WTC11 (cell line): ENCODE data around the gene BCAP29. TPM values are rescaled to one million over a fixed set of nuclear protein-coding genes. Genes with fewer than 3 reads are reported as not detected.

Experiments used
- ATAC-seq: fragments of 200-7000 bp; cut with Tn5 transposase; 2 replicates; pipeline ENCODE4 v1.10.0; 2021; ENCODE audit warnings: mild to moderate bottlenecking, moderate library complexity
- CTCF ChIA-PET: fragments of 300-600 bp; sonication (Branson Sonifier 250); formaldehyde crosslinking; loops from one replicate; lab custom pipeline; 2021; ENCODE audit warnings: antibody characterized with exemption; lab: Charles Lee
- POLR2A ChIA-PET: fragments of 350-600 bp; sonication (Branson Sonifier 250); formaldehyde crosslinking; loops from one replicate; lab custom pipeline; 2021; ENCODE audit warnings: antibody characterized with exemption; lab: Charles Lee
- DNase-seq: peaks from one replicate; pipeline ENCODE4 v3.0.0; 2021; ENCODE audit warnings: low spot score
- H3K27ac Mint-ChIP-seq: 2 replicates; pipeline ENCODE4 v1.8.0; 2021; ENCODE audit warnings: mixed read lengths
- H3K27me3 Mint-ChIP-seq: 2 replicates; pipeline ENCODE4 v1.8.0; 2021; ENCODE audit warnings: low read depth, mild to moderate bottlenecking, moderate library complexity, mixed read lengths
- H3K36me3 Mint-ChIP-seq: 2 replicates; pipeline ENCODE4 v1.8.0; 2021; ENCODE audit warnings: mixed read lengths
- H3K4me1 Mint-ChIP-seq: 2 replicates; pipeline ENCODE4 v1.8.0; 2022; ENCODE audit warnings: mixed read lengths
- H3K4me3 Mint-ChIP-seq: 2 replicates; pipeline ENCODE4 v1.8.0; 2021; ENCODE audit warnings: mild to moderate bottlenecking, moderate library complexity, mixed read lengths
- H3K9me3 Mint-ChIP-seq: 2 replicates; pipeline ENCODE4 v1.8.0; 2021; ENCODE audit warnings: mixed read lengths
- CREB1 ChIP-seq: sonication (generic); formaldehyde crosslinking; IDR thresholded peaks from 2 replicates; pipeline ENCODE4 v1.8.0; 2023; ENCODE audit warnings: mild to moderate bottlenecking, missing genetic modification reagents
- FOXJ3 ChIP-seq: sonication (generic); formaldehyde crosslinking; IDR thresholded peaks from 2 replicates; pipeline ENCODE4 v1.9.0; 2021; ENCODE audit warnings: missing genetic modification reagents, mild to moderate bottlenecking, borderline replicate concordance
- FOXK1 ChIP-seq: sonication (generic); formaldehyde crosslinking; IDR thresholded peaks from 2 replicates; pipeline ENCODE4 v1.8.0; 2022; ENCODE audit warnings: mild to moderate bottlenecking, moderate library complexity, missing genetic modification reagents
- GABPB1 ChIP-seq: sonication (generic); formaldehyde crosslinking; IDR thresholded peaks from 2 replicates; pipeline ENCODE4 v1.8.1; 2023; ENCODE audit warnings: mild to moderate bottlenecking, missing genetic modification reagents
- HMGA2 ChIP-seq: fragments of 250-450 bp; sonication (Bioruptor Pico); IDR thresholded peaks from 2 replicates; pipeline ENCODE4 v1.4.0; 2021; ENCODE audit warnings: mild to moderate bottlenecking, moderate library complexity
- IRF2 ChIP-seq: sonication (generic); formaldehyde crosslinking; IDR thresholded peaks from 2 replicates; pipeline ENCODE4 v1.8.0; 2022; ENCODE audit warnings: low read depth, missing genetic modification reagents, borderline replicate concordance
- KAT7 ChIP-seq: sonication (generic); formaldehyde crosslinking; IDR thresholded peaks from 2 replicates; pipeline ENCODE4 v1.8.1; 2023; ENCODE audit warnings: missing genetic modification reagents, mild to moderate bottlenecking, borderline replicate concordance
- MYBL2 ChIP-seq: sonication (generic); formaldehyde crosslinking; IDR thresholded peaks from 2 replicates; pipeline ENCODE4 v1.8.1; 2023; ENCODE audit warnings: mild to moderate bottlenecking, moderate library complexity, missing genetic modification reagents
- NFATC4 ChIP-seq: fragments of 250-450 bp; sonication (Bioruptor Pico); IDR thresholded peaks from 2 replicates; pipeline ENCODE4 v1.9.0; 2021; ENCODE audit warnings: mild to moderate bottlenecking
- NR2C2 ChIP-seq: sonication (generic); formaldehyde crosslinking; IDR thresholded peaks from 2 replicates; pipeline ENCODE4 v1.8.0; 2022; ENCODE audit warnings: mild to moderate bottlenecking, missing genetic modification reagents
- RELA ChIP-seq: sonication (generic); formaldehyde crosslinking; IDR thresholded peaks from 2 replicates; pipeline ENCODE4 v1.8.1; 2022; ENCODE audit warnings: missing genetic modification reagents, mild to moderate bottlenecking, borderline replicate concordance
- RORB ChIP-seq: fragments of 250-450 bp; sonication (Bioruptor Pico); IDR thresholded peaks from 2 replicates; pipeline ENCODE4 v1.9.0; 2021; ENCODE audit warnings: mild to moderate bottlenecking
- SOX15 ChIP-seq: fragments of 250-450 bp; sonication (Bioruptor Pico); IDR thresholded peaks from 2 replicates; pipeline ENCODE4 v1.9.0; 2021; ENCODE audit warnings: mild to moderate bottlenecking
- ZNF121 ChIP-seq: sonication (generic); formaldehyde crosslinking; IDR thresholded peaks from 2 replicates; pipeline ENCODE4 v1.8.0; 2023; ENCODE audit warnings: missing genetic modification reagents
- ZNF219 ChIP-seq: sonication (generic); formaldehyde crosslinking; IDR thresholded peaks from 2 replicates; pipeline ENCODE4 v1.8.0; 2023; ENCODE audit warnings: missing genetic modification reagents, mild to moderate bottlenecking, borderline replicate concordance
- ZNF423 ChIP-seq: fragments of 250-450 bp; sonication (Bioruptor Pico); IDR thresholded peaks from 2 replicates; pipeline ENCODE4 v2.1.2; 2022; ENCODE audit warnings: mild to moderate bottlenecking, moderate library complexity
- ZNF671 ChIP-seq: fragments of 250-450 bp; sonication (Bioruptor Pico); IDR thresholded peaks from 2 replicates; pipeline ENCODE4 v1.8.0; 2021; ENCODE audit warnings: mild to moderate bottlenecking
- total RNA-seq: library from RNA; stranded (reverse); gene quantifications from 3 replicates; pipeline ENCODE4 v1.2.3, GENCODE V29; 2021
- TF ChIP-seq, protein P1 (sequence below): sonication (generic); formaldehyde crosslinking; IDR thresholded peaks from 2 replicates; pipeline ENCODE4 v1.8.0; 2023; ENCODE audit warnings: mild to moderate bottlenecking, missing genetic modification reagents
- TF ChIP-seq, protein P2 (sequence below): sonication (generic); formaldehyde crosslinking; IDR thresholded peaks from 2 replicates; pipeline ENCODE4 v1.8.1; 2022; ENCODE audit warnings: low read depth, mild to moderate bottlenecking, moderate library complexity, missing genetic modification reagents, borderline replicate concordance
- TF ChIP-seq, protein P3 (sequence below): sonication (generic); formaldehyde crosslinking; IDR thresholded peaks from 2 replicates; pipeline ENCODE4 v1.8.1; 2023; ENCODE audit warnings: mild to moderate bottlenecking, missing genetic modification reagents, moderate library complexity
- TF ChIP-seq, protein P4 (sequence below): sonication (generic); formaldehyde crosslinking; IDR thresholded peaks from 2 replicates; pipeline ENCODE4 v1.8.0; 2023; ENCODE audit warnings: missing genetic modification reagents, mild to moderate bottlenecking, borderline replicate concordance
- TF ChIP-seq, protein P5 (sequence below): sonication (generic); formaldehyde crosslinking; IDR thresholded peaks from 2 replicates; pipeline ENCODE4 v1.8.0; 2022; ENCODE audit warnings: mild to moderate bottlenecking, missing genetic modification reagents
- TF ChIP-seq, protein P6 (sequence below): sonication (generic); formaldehyde crosslinking; IDR thresholded peaks from 2 replicates; pipeline ENCODE4 v1.8.1; 2023; ENCODE audit warnings: mild to moderate bottlenecking, moderate library complexity, missing genetic modification reagents
- TF ChIP-seq, protein P7 (sequence below): fragments of 250-450 bp; sonication (Bioruptor Pico); IDR thresholded peaks from 2 replicates; pipeline ENCODE4 v1.8.0; 2021; ENCODE audit warnings: mild to moderate bottlenecking

BCAP29 gene
- total RNA-seq, 1 experiment from 2014 or later: 14.5 TPM

DNA sequence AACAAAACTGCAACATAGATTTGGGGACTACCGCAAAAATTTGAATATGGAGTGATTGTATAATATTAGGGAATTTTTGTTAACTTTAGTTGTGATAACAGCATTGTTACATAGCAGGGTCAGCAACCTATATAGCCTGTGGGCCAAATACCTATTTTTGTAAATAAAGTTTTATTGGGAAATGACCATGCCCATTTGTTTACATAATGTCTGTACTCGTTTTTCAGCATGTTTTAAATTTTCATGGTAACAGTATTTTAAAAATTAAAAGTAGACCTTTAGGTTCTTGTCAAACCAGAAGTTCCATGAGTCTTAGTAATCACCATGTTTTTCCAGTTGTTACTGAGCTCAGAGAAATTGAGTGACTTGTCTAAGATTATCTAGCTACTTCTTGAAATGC lies 4.7 kb downstream of the BCAP29 start:
- Mint-ChIP-seq H3K27me3 (no peaks in the 10 kb centered on the region), H3K4me1 (no peaks in the 10 kb centered on the region)
- no peak for DNase-seq
- TF ChIP-seq, protein P1, sequence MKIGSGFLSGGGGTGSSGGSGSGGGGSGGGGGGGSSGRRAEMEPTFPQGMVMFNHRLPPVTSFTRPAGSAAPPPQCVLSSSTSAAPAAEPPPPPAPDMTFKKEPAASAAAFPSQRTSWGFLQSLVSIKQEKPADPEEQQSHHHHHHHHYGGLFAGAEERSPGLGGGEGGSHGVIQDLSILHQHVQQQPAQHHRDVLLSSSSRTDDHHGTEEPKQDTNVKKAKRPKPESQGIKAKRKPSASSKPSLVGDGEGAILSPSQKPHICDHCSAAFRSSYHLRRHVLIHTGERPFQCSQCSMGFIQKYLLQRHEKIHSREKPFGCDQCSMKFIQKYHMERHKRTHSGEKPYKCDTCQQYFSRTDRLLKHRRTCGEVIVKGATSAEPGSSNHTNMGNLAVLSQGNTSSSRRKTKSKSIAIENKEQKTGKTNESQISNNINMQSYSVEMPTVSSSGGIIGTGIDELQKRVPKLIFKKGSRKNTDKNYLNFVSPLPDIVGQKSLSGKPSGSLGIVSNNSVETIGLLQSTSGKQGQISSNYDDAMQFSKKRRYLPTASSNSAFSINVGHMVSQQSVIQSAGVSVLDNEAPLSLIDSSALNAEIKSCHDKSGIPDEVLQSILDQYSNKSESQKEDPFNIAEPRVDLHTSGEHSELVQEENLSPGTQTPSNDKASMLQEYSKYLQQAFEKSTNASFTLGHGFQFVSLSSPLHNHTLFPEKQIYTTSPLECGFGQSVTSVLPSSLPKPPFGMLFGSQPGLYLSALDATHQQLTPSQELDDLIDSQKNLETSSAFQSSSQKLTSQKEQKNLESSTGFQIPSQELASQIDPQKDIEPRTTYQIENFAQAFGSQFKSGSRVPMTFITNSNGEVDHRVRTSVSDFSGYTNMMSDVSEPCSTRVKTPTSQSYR (CRISPR knock-in tag): no peak
- TF ChIP-seq NR2C2 (CRISPR knock-in tag): no peak
- TF ChIP-seq, protein P2, sequence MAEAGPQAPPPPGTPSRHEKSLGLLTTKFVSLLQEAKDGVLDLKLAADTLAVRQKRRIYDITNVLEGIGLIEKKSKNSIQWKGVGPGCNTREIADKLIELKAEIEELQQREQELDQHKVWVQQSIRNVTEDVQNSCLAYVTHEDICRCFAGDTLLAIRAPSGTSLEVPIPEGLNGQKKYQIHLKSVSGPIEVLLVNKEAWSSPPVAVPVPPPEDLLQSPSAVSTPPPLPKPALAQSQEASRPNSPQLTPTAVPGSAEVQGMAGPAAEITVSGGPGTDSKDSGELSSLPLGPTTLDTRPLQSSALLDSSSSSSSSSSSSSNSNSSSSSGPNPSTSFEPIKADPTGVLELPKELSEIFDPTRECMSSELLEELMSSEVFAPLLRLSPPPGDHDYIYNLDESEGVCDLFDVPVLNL (CRISPR knock-in tag): no peak
- TF ChIP-seq GABPB1: no peak
- TF ChIP-seq HMGA2 (CRISPR knock-in tag): no peak
- TF ChIP-seq ZNF671 (CRISPR knock-in tag): no peak
- TF ChIP-seq ZNF423: no peak
- no peak for TF ChIP-seq CREB1 (CRISPR knock-in tag)
- TF ChIP-seq, protein P3, sequence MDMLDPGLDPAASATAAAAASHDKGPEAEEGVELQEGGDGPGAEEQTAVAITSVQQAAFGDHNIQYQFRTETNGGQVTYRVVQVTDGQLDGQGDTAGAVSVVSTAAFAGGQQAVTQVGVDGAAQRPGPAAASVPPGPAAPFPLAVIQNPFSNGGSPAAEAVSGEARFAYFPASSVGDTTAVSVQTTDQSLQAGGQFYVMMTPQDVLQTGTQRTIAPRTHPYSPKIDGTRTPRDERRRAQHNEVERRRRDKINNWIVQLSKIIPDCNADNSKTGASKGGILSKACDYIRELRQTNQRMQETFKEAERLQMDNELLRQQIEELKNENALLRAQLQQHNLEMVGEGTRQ (CRISPR knock-in tag): no peak
- TF ChIP-seq KAT7: no peak
- no peak for TF ChIP-seq SOX15 (CRISPR knock-in tag)
- TF ChIP-seq ZNF219: no peak
- TF ChIP-seq ZNF121 (CRISPR knock-in tag): no peak
- no peak for TF ChIP-seq RELA (CRISPR knock-in tag)
- no peak for TF ChIP-seq MYBL2 (CRISPR knock-in tag)
- TF ChIP-seq, all 79 proteins: peak for 0
- H3K36me3 Mint-ChIP-seq: peaks cover 10% of the 10 kb centered on the region
- H3K27ac Mint-ChIP-seq: no peak overlapping the region
- H3K9me3 Mint-ChIP-seq: peaks cover 6% of the 10 kb centered on the region
- POLR2A ChIA-PET: no interaction called here
- ATAC-seq: no peak
- H3K4me3 Mint-ChIP-seq: no peak overlapping the region
- CTCF ChIA-PET: no interaction called here

DNA sequence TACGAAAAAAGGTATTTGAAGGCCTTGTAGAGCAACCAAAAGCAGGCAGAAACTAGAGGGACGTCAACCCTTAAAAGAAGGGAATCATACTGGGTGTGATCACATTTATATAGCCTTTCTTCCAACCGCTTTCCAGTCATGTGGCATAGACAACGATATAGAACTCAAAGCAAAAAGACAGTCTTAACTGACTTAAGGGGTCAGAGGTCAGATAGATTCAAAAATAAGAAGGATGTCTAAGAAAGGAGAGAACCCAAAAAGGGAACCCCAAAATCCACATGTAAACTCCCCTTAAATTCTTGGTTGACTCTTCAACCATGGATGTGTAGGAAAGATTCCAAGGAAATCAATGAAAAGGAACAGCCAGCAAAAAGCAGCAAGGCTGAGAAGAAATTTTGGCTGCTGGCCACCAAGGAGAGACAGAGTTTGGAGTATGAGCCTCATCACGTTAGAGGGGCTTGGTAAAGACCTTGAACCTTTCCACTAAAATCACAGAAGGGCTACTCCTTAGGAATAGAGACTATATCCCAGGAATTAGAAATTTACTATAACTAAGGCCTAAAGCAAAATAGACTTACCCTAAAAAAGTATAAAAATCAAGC lies 8.6 kb downstream of the BCAP29 start:
- no peak for DNase-seq
- H3K4me1 Mint-ChIP-seq: no peaks in the 10 kb centered on the region
- ATAC-seq: no peak
- peaks cover 6% of the 10 kb centered on the region for H3K9me3 Mint-ChIP-seq
- CTCF ChIA-PET: no interaction called here
- no peaks in the 10 kb centered on the region for H3K27me3 Mint-ChIP-seq
- H3K27ac Mint-ChIP-seq: no peak overlapping the region
- POLR2A ChIA-PET: no interaction called here
- no peak overlapping the region for H3K4me3 Mint-ChIP-seq
- peaks cover 10% of the 10 kb centered on the region for H3K36me3 Mint-ChIP-seq
- TF ChIP-seq RORB (CRISPR knock-in tag): no peak
- TF ChIP-seq, protein P4, sequence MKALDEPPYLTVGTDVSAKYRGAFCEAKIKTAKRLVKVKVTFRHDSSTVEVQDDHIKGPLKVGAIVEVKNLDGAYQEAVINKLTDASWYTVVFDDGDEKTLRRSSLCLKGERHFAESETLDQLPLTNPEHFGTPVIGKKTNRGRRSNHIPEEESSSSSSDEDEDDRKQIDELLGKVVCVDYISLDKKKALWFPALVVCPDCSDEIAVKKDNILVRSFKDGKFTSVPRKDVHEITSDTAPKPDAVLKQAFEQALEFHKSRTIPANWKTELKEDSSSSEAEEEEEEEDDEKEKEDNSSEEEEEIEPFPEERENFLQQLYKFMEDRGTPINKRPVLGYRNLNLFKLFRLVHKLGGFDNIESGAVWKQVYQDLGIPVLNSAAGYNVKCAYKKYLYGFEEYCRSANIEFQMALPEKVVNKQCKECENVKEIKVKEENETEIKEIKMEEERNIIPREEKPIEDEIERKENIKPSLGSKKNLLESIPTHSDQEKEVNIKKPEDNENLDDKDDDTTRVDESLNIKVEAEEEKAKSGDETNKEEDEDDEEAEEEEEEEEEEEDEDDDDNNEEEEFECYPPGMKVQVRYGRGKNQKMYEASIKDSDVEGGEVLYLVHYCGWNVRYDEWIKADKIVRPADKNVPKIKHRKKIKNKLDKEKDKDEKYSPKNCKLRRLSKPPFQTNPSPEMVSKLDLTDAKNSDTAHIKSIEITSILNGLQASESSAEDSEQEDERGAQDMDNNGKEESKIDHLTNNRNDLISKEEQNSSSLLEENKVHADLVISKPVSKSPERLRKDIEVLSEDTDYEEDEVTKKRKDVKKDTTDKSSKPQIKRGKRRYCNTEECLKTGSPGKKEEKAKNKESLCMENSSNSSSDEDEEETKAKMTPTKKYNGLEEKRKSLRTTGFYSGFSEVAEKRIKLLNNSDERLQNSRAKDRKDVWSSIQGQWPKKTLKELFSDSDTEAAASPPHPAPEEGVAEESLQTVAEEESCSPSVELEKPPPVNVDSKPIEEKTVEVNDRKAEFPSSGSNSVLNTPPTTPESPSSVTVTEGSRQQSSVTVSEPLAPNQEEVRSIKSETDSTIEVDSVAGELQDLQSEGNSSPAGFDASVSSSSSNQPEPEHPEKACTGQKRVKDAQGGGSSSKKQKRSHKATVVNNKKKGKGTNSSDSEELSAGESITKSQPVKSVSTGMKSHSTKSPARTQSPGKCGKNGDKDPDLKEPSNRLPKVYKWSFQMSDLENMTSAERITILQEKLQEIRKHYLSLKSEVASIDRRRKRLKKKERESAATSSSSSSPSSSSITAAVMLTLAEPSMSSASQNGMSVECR: no peak
- no peak for TF ChIP-seq ZNF423
- TF ChIP-seq, protein P5, sequence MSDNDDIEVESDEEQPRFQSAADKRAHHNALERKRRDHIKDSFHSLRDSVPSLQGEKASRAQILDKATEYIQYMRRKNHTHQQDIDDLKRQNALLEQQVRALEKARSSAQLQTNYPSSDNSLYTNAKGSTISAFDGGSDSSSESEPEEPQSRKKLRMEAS (CRISPR knock-in tag): no peak
- TF ChIP-seq IRF2: no peak
- TF ChIP-seq, protein P6, sequence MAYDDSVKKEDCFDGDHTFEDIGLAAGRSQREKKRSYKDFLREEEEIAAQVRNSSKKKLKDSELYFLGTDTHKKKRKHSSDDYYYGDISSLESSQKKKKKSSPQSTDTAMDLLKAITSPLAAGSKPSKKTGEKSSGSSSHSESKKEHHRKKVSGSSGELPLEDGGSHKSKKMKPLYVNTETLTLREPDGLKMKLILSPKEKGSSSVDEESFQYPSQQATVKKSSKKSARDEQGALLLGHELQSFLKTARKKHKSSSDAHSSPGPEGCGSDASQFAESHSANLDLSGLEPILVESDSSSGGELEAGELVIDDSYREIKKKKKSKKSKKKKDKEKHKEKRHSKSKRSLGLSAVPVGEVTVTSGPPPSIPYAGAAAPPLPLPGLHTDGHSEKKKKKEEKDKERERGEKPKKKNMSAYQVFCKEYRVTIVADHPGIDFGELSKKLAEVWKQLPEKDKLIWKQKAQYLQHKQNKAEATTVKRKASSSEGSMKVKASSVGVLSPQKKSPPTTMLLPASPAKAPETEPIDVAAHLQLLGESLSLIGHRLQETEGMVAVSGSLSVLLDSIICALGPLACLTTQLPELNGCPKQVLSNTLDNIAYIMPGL: no peak
- TF ChIP-seq FOXK1 (CRISPR knock-in tag): no peak
- no peak for TF ChIP-seq FOXJ3 (CRISPR knock-in tag)
- TF ChIP-seq, protein P7, sequence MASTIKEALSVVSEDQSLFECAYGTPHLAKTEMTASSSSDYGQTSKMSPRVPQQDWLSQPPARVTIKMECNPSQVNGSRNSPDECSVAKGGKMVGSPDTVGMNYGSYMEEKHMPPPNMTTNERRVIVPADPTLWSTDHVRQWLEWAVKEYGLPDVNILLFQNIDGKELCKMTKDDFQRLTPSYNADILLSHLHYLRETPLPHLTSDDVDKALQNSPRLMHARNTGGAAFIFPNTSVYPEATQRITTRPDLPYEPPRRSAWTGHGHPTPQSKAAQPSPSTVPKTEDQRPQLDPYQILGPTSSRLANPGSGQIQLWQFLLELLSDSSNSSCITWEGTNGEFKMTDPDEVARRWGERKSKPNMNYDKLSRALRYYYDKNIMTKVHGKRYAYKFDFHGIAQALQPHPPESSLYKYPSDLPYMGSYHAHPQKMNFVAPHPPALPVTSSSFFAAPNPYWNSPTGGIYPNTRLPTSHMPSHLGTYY (CRISPR knock-in tag): no peak
- no peak for TF ChIP-seq NFATC4 (CRISPR knock-in tag)
